Measurements from ENCODE around the gene UBE2G1.

- TF ChIP-seq CTCF (optimal IDR thresholded peaks at IDR 0.05 in 1 of 3, IDR thresholded peaks at IDR 0.05 in 1 of 3, conservative IDR thresholded peaks at IDR 0.05 in 1 of 3; ENCODE audit: extremely low read depth in 1 of 3, insufficient read depth in 2 of 3, low read length in 3 of 3) (no peak), EZH2 (IDR thresholded peaks at IDR 0.05; ENCODE audit: low read length) (no peak)
These were observed 1.9 kb upstream of the UBE2G1 start for GRCh38 chr17:4368341-4368740.
